Smooth muscle cell (in vitro differentiated cells): Measurements from ENCODE around the gene TMEM220. TPM values are rescaled to one million over a fixed set of nuclear protein-coding genes. Genes with fewer than 3 reads are reported as not detected.

Experiments used
- DNase-seq: peaks from one replicate; lab custom pipeline; 2025; ENCODE audit not compliant: unreplicated experiment; lab: John Stamatoyannopoulos, UW
- H2AFZ ChIP-seq: fragments of 200-600 bp; sonication (generic); 2 replicates; pipeline ENCODE4 v1.6.0; 2016; ENCODE audit warnings: antibody characterized with exemption, low read depth, mild to moderate bottlenecking
- H3F3A ChIP-seq: fragments of 200-600 bp; sonication (generic); 2 replicates; pipeline ENCODE4 v1.6.0; 2017; ENCODE audit warnings: antibody characterized with exemption, low read depth
- H3K27ac ChIP-seq: fragments of 200-600 bp; sonication (generic); 2 replicates; pipeline ENCODE4 v1.5.1; 2016; ENCODE audit warnings: low read depth, mild to moderate bottlenecking
- H3K27me3 ChIP-seq: fragments of 200-600 bp; sonication (generic); 2 replicates; pipeline ENCODE4 v1.6.1; 2016; ENCODE audit warnings: low read depth, mild to moderate bottlenecking
- H3K36me3 ChIP-seq: fragments of 200-600 bp; sonication (generic); 2 replicates; pipeline ENCODE4 v1.5.1; 2016; ENCODE audit warnings: low read depth
- H3K4me1 ChIP-seq: fragments of 200-600 bp; sonication (generic); 2 replicates; pipeline ENCODE4 v1.5.1; 2016; ENCODE audit warnings: low read depth
- H3K4me2 ChIP-seq: fragments of 200-600 bp; sonication (generic); 2 replicates; pipeline ENCODE4 v1.6.0; 2016; ENCODE audit warnings: mild to moderate bottlenecking
- H3K4me3 ChIP-seq: fragments of 200-600 bp; sonication (generic); 2 replicates; pipeline ENCODE4 v1.5.1; 2016; ENCODE audit warnings: mild to moderate bottlenecking
- H3K79me2 ChIP-seq: fragments of 200-600 bp; sonication (generic); 2 replicates; pipeline ENCODE4 v1.6.0; 2016; ENCODE audit warnings: low read depth, mild to moderate bottlenecking
- H3K9ac ChIP-seq: fragments of 200-600 bp; sonication (generic); 2 replicates; pipeline ENCODE4 v1.6.0; 2016; ENCODE audit warnings: low read depth
- H3K9me3 ChIP-seq: fragments of 200-600 bp; sonication (generic); replicated peaks from 2 replicates; pipeline ENCODE4 v1.5.1; 2016; ENCODE audit warnings: low read depth
- H4K20me1 ChIP-seq: fragments of 200-600 bp; sonication (generic); 2 replicates; pipeline ENCODE4 v1.6.0; 2016; ENCODE audit warnings: low read depth
- WGBS: methylation state at CpG from one replicate; pipeline ENCODE4 v1.1.7; 2016; ENCODE audit warnings: low lambda C conversion rate; 5-methylcytosine and 5-hydroxymethylcytosine counted together
- polyA plus RNA-seq: library from polyadenylated mRNA; unstranded; fragments of >200 nt; fragmentation: Nextera tagmentation; extraction: Ambion mirVana; gene quantifications from 2 replicates; pipeline ENCODE4 v1.2.1, GENCODE V29; 2016
- total RNA-seq: library from RNA; depleted of rRNA; stranded (reverse); fragments of >200 nt; gene quantifications from 2 replicates; pipeline ENCODE4 v1.2.3, GENCODE V29; 2014
- TF ChIP-seq, protein P1 (sequence below): fragments of 200-600 bp; sonication (generic); IDR thresholded peaks from 2 replicates; pipeline ENCODE4 v1.5.1; 2017; ENCODE audit warnings: borderline replicate concordance, mild to moderate bottlenecking, antibody characterized with exemption; ENCODE audit not compliant: insufficient read depth, poor library complexity, severe bottlenecking

Gene TMEM220
- total and polyA plus RNA-seq, 2 experiments from 2014 or later: 3.5 to 5.5 TPM

DNA sequence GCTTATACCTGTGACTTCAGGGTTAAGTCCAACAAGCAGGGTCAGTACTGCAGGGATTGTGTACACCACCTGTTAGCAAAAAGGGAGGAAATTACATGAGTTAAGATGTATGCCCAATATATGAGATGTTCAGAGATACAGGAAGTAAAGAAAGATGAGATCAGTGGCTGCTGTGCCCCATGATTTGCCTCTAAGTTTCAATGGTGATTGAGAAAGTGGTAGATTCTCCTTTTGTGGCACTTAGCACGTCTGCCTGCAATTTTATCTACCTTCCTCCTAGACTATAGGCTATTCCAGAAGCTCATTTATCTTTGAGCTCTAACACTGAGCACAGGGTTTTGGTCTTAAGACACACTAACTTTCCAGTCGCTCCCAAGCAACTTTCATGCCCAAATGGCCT is 3.6 kb downstream of the TMEM220 start:
- H3K27ac ChIP-seq: no peak overlapping the region
- no peaks in the 10 kb centered on the region for H3K9me3 ChIP-seq
- H3K9ac ChIP-seq: no peak overlapping the region
- no peak overlapping the region for H3K4me3 ChIP-seq
- 50% methylated on average over 2 of the region's 2 CpGs for WGBS
- H3F3A ChIP-seq: peaks cover 4% of the 10 kb centered on the region
- H3K27me3 ChIP-seq: no peaks in the 10 kb centered on the region
- H3K79me2 ChIP-seq: no peaks in the 10 kb centered on the region
- H2AFZ ChIP-seq: no peak overlapping the region
- TF ChIP-seq, protein P1, sequence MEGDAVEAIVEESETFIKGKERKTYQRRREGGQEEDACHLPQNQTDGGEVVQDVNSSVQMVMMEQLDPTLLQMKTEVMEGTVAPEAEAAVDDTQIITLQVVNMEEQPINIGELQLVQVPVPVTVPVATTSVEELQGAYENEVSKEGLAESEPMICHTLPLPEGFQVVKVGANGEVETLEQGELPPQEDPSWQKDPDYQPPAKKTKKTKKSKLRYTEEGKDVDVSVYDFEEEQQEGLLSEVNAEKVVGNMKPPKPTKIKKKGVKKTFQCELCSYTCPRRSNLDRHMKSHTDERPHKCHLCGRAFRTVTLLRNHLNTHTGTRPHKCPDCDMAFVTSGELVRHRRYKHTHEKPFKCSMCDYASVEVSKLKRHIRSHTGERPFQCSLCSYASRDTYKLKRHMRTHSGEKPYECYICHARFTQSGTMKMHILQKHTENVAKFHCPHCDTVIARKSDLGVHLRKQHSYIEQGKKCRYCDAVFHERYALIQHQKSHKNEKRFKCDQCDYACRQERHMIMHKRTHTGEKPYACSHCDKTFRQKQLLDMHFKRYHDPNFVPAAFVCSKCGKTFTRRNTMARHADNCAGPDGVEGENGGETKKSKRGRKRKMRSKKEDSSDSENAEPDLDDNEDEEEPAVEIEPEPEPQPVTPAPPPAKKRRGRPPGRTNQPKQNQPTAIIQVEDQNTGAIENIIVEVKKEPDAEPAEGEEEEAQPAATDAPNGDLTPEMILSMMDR: no peak
- peaks cover 6% of the 10 kb centered on the region for H3K4me1 ChIP-seq
- H3K4me2 ChIP-seq: no peak overlapping the region
- no peak for DNase-seq
- H3K36me3 ChIP-seq: no peaks in the 10 kb centered on the region
- H4K20me1 ChIP-seq: no peaks in the 10 kb centered on the region

DNA sequence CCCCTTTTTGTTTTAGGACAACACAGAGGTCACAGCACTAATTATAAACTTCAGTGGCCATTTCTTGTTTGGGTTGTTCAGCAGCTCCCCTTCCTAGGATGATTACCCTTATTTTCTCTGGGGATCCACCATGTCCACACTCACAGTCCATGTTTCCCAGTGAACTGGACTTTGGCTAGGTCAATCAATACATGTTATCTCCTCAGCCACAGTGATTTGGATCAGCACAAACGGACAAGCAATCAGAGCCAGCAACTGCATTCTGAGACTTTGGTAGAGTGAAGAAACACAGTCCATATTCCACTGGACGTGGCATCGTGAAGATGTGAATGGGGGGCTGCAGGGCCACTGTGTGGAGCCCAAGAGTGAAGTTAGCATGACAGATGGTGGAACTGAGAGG is 4.6 kb downstream of the TMEM220 start:
- Histone ChIP-seq H3K9ac (no peak overlapping the region), H3K27me3 (no peaks in the 10 kb centered on the region), H3F3A (no peaks in the 10 kb centered on the region), H3K36me3 (no peaks in the 10 kb centered on the region), H3K79me2 (no peaks in the 10 kb centered on the region), H3K9me3 (no peaks in the 10 kb centered on the region), H3K4me1 (no peaks in the 10 kb centered on the region), H4K20me1 (no peaks in the 10 kb centered on the region), H3K27ac (no peak overlapping the region), H2AFZ (no peak overlapping the region), H3K4me3 (no peak overlapping the region), H3K4me2 (no peak overlapping the region)
- TF ChIP-seq, protein P1: no peak
- DNase-seq: no peak
- WGBS: 94% methylated on average over 3 of the region's 3 CpGs

DNA sequence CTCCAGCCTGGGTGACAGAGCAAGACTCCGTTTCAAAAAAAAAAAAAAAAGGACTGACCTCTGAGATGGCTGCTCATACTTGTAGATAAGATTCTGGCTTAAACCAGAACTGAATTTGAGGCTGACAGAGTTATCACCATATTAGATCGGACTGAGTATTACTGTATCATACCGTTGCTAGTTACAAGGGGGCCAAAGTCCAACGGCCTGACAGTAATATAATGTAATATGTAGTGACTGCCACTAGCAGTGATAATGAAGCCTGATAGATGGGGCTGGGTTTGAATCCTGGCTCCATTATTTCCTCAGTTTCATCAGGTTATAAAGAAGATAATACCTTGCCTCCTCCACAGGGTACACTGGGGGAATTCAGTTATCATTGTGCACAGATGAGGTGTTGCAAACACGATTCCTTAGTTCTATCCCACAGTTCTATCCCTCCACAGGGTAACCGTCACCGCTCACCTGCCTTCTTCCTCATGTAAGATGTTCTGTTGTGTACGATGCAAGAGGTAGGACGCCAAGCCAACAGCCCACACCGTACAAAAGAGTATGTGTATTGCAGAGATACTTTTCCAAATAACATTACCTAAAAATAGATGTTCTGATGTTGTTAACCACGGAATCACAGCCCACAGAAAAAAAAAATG is 5.2 kb downstream of the TMEM220 start:
- no peaks in the 10 kb centered on the region for H3K79me2 ChIP-seq
- no peaks in the 10 kb centered on the region for H3K4me1 ChIP-seq
- no peak overlapping the region for H3K9ac ChIP-seq
- WGBS: 98% methylated on average over 11 of the region's 11 CpGs
- H3K9me3 ChIP-seq: no peaks in the 10 kb centered on the region
- H3F3A ChIP-seq: no peaks in the 10 kb centered on the region
- TF ChIP-seq, protein P1: no peak
- H3K4me3 ChIP-seq: no peak overlapping the region
- H2AFZ ChIP-seq: no peak overlapping the region
- no peaks in the 10 kb centered on the region for H3K36me3 ChIP-seq
- no peak for DNase-seq
- no peaks in the 10 kb centered on the region for H3K27me3 ChIP-seq
- no peak overlapping the region for H3K27ac ChIP-seq
- H4K20me1 ChIP-seq: no peaks in the 10 kb centered on the region
- no peak overlapping the region for H3K4me2 ChIP-seq

DNA sequence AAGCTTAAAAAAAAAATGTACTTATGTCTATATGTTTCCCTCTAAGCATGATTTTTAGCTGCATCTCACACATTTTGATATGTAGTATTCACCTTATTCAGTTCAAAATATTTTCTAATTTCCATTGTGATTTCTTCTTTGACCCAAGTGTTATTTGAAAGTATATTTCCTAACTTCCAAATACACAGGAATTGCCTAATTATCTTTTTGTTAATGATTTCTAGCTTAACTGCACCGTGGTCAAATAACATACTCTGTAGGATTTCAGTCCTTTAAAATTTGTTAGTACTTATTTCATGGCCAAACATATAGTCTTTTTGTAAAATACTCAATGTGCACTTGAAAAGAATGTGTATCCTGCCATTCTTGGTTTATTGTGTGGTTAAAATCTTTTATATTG is 11.3 kb downstream of the TMEM220 start:
- no peaks in the 10 kb centered on the region for H3K79me2 ChIP-seq
- no peaks in the 10 kb centered on the region for H3K4me1 ChIP-seq
- TF ChIP-seq, protein P1: no peak
- H3K9ac ChIP-seq: no peak overlapping the region
- no peaks in the 10 kb centered on the region for H3K9me3 ChIP-seq
- H3K27ac ChIP-seq: no peak overlapping the region
- DNase-seq: no peak
- no peak overlapping the region for H3K4me2 ChIP-seq
- H3K36me3 ChIP-seq: no peaks in the 10 kb centered on the region
- H3F3A ChIP-seq: no peaks in the 10 kb centered on the region
- WGBS: 0% methylated on average over 1 of the region's 1 CpG
- no peaks in the 10 kb centered on the region for H4K20me1 ChIP-seq
- no peak overlapping the region for H2AFZ ChIP-seq
- no peak overlapping the region for H3K4me3 ChIP-seq
- H3K27me3 ChIP-seq: no peaks in the 10 kb centered on the region
